Measurements from ENCODE around the gene CTDSP1.
A peak's percentile ranks its signal among the peaks of the same experiment; 100 is the strongest.

The CTDSP1 gene

GRCh38 chr2:218362606-218363005 lies 37.1 kb upstream of the CTDSP1 start:
- no peak for TF ChIP-seq CTCF (IDR thresholded peaks at IDR 0.05)
- H3K27me3 ChIP-seq, result no peaks in the 10 kb centered on the region
- H3K9me3 ChIP-seq, result no peaks in the 10 kb centered on the region
- H3K4me3 ChIP-seq (ENCODE audit: low read depth in 1 of 2, low read length in 1 of 2), result peak overlapping the region in 1 of 2 experiments; percentile 4
- no peaks in the 10 kb centered on the region for H3K36me3 ChIP-seq
- H3K4me1 ChIP-seq (ENCODE audit: control insufficient read depth in 1 of 2, insufficient read depth in 1 of 2, low read depth in 1 of 2, low read length in 1 of 2), result peaks cover 79 to 84% of the 10 kb centered on the region in 2 experiments
- peak overlapping the region; percentile 99 for H3K27ac ChIP-seq

GRCh38 chr2:218363736-218364135 lies 35.9 kb upstream of the CTDSP1 start:
- Histone ChIP-seq H3K36me3 (no peaks in the 10 kb centered on the region), H3K27ac (peak overlapping the region; percentile 99), H3K27me3 (no peaks in the 10 kb centered on the region), H3K9me3 (no peaks in the 10 kb centered on the region), H3K4me3 (ENCODE audit: low read depth in 1 of 2, low read length in 1 of 2) (peak overlapping the region; percentile 4 to 42), H3K4me1 (ENCODE audit: control insufficient read depth in 1 of 2, insufficient read depth in 1 of 2, low read depth in 1 of 2, low read length in 1 of 2) (peaks cover 85 to 88% of the 10 kb centered on the region in 2 experiments)
- TF ChIP-seq CTCF (IDR thresholded peaks at IDR 0.05), result no peak

GRCh38 chr2:218364196-218364595 lies 35.5 kb upstream of the CTDSP1 start:
- Histone ChIP-seq H3K36me3 (no peaks in the 10 kb centered on the region), H3K4me3 (ENCODE audit: low read depth in 1 of 2, low read length in 1 of 2) (peak overlapping the region; percentile 4 to 42), H3K27ac (peak overlapping the region; percentile 99), H3K9me3 (no peaks in the 10 kb centered on the region), H3K27me3 (no peaks in the 10 kb centered on the region), H3K4me1 (ENCODE audit: control insufficient read depth in 1 of 2, insufficient read depth in 1 of 2, low read depth in 1 of 2, low read length in 1 of 2) (peaks cover 90 to 93% of the 10 kb centered on the region in 2 experiments)
- TF ChIP-seq CTCF (IDR thresholded peaks at IDR 0.05), result no peak

- no peaks in the 10 kb centered on the region for H3K9me3 ChIP-seq
- H3K4me1 ChIP-seq (ENCODE audit: control insufficient read depth in 1 of 2, insufficient read depth in 1 of 2, low read depth in 1 of 2, low read length in 1 of 2), result peaks cover 90 to 94% of the 10 kb centered on the region in 2 experiments
- TF ChIP-seq CTCF (IDR thresholded peaks at IDR 0.05), result no peak
- H3K36me3 ChIP-seq, result no peaks in the 10 kb centered on the region
- peak overlapping the region; percentile 82 to 83 for H3K4me3 ChIP-seq (ENCODE audit: low read depth in 1 of 2, low read length in 1 of 2)
- H3K27ac ChIP-seq, result peak overlapping the region; percentile 99
- no peaks in the 10 kb centered on the region for H3K27me3 ChIP-seq
These were observed 32.9 kb upstream of the CTDSP1 start for GRCh38 chr2:218366621-218367414.

GRCh38 chr2:218367415-218368149 lies 32.1 kb upstream of the CTDSP1 start:
- Histone ChIP-seq H3K36me3 (no peaks in the 10 kb centered on the region), H3K9me3 (no peaks in the 10 kb centered on the region), H3K4me1 (ENCODE audit: control insufficient read depth in 1 of 2, insufficient read depth in 1 of 2, low read depth in 1 of 2, low read length in 1 of 2) (peaks cover 90 to 98% of the 10 kb centered on the region in 2 experiments), H3K4me3 (ENCODE audit: low read depth in 1 of 2, low read length in 1 of 2) (peak overlapping the region; percentile 82 to 83), H3K27ac (peak overlapping the region; percentile 99), H3K27me3 (no peaks in the 10 kb centered on the region)
- TF ChIP-seq CTCF (IDR thresholded peaks at IDR 0.05), result peak; percentile 68

Measured in neutrophil (primary cell).